GM23338 (cell line): ENCODE results near the gene SLC25A26. TPM values are rescaled to one million over a fixed set of nuclear protein-coding genes. Genes with fewer than 3 reads are reported as not detected.

Experiments
- ATAC-seq: fragments of 200-7000 bp; cut with Tn5 transposase; 3 replicates; pipeline ENCODE4 v1.9.1; 2020
- DNase-seq: peaks from one replicate; pipeline ENCODE4 v3.0.0-alpha.2; 2015; ENCODE audit warnings: low spot score
- H2AFZ ChIP-seq: fragments of 200-600 bp; sonication (generic); 2 replicates; pipeline ENCODE4 v1.8.0; 2016; ENCODE audit warnings: antibody characterized with exemption, mild to moderate bottlenecking, moderate library complexity
- H3F3A ChIP-seq: fragments of 200-600 bp; sonication (generic); replicated peaks from 2 replicates; pipeline ENCODE4 v1.8.0; 2017; ENCODE audit warnings: antibody characterized with exemption, mixed run types, low read depth
- H3K27ac ChIP-seq: fragments of 200-600 bp; sonication (generic); 2 replicates; pipeline ENCODE4 v1.6.1; 2016; ENCODE audit warnings: low read depth
- H3K27me3 ChIP-seq: fragments of 200-600 bp; sonication (generic); 2 replicates; pipeline ENCODE4 v1.8.0; 2016; ENCODE audit warnings: mild to moderate bottlenecking, mixed run types, moderate library complexity; ENCODE audit not compliant: insufficient read depth
- H3K36me3 ChIP-seq: fragments of 200-600 bp; sonication (generic); 2 replicates; pipeline ENCODE4 v1.8.0; 2016; ENCODE audit warnings: mild to moderate bottlenecking; ENCODE audit not compliant: insufficient read depth
- H3K4me1 ChIP-seq: fragments of 200-600 bp; sonication (generic); 2 replicates; pipeline ENCODE4 v1.8.0; 2016; ENCODE audit warnings: mild to moderate bottlenecking, moderate library complexity; ENCODE audit not compliant: insufficient read depth
- H3K4me2 ChIP-seq: fragments of 200-600 bp; sonication (generic); 2 replicates; pipeline ENCODE4 v1.7.1; 2017; ENCODE audit warnings: mixed run types
- H3K4me3 ChIP-seq: fragments of 200-600 bp; sonication (generic); 2 replicates; pipeline ENCODE4 v1.6.1; 2016; ENCODE audit warnings: mixed run types
- H3K79me2 ChIP-seq: fragments of 200-600 bp; sonication (generic); replicated peaks from 2 replicates; pipeline ENCODE4 v1.8.0; 2017; ENCODE audit warnings: mild to moderate bottlenecking; ENCODE audit not compliant: insufficient read depth
- H3K9me2 ChIP-seq: fragments of 200-600 bp; sonication (generic); 2 replicates; pipeline ENCODE4 v1.8.0; 2017; ENCODE audit not compliant: insufficient read depth
- H4K20me1 ChIP-seq: fragments of 200-600 bp; sonication (generic); replicated peaks from 2 replicates; pipeline ENCODE4 v1.8.0; 2017; ENCODE audit warnings: mild to moderate bottlenecking; ENCODE audit not compliant: insufficient read depth
- H3K27ac Mint-ChIP-seq: 2 replicates; pipeline ENCODE4 v1.8.0; 2020; ENCODE audit warnings: inconsistent platforms, mild to moderate bottlenecking, moderate library complexity, mixed read lengths
- H3K27me3 Mint-ChIP-seq: 3 replicates; pipeline ENCODE4 v1.8.0; 2022; ENCODE audit warnings: low read depth, mild to moderate bottlenecking, moderate library complexity, mixed read lengths, inconsistent platforms; ENCODE audit not compliant: insufficient read depth, poor library complexity
- H3K36me3 Mint-ChIP-seq: 3 replicates; pipeline ENCODE4 v1.8.0; 2021; ENCODE audit warnings: low read depth, mild to moderate bottlenecking, inconsistent platforms, moderate library complexity, mixed read lengths
- H3K4me1 Mint-ChIP-seq: 3 replicates; pipeline ENCODE4 v1.8.0; 2020; ENCODE audit warnings: mild to moderate bottlenecking, inconsistent platforms, mixed read lengths
- H3K4me3 Mint-ChIP-seq: 3 replicates; pipeline ENCODE4 v1.8.0; 2021; ENCODE audit warnings: moderate library complexity, mild to moderate bottlenecking, inconsistent platforms, mixed read lengths
- H3K9me3 Mint-ChIP-seq: 3 replicates; pipeline ENCODE4 v1.8.0; 2020; ENCODE audit warnings: moderate library complexity, mild to moderate bottlenecking, inconsistent platforms, mixed read lengths
- CREB1 ChIP-seq: fragments of 250-450 bp; sonication (Bioruptor Pico); IDR thresholded peaks from 2 replicates; pipeline ENCODE4 v1.5.0; 2020; ENCODE audit warnings: low read depth, mild to moderate bottlenecking, moderate library complexity
- CTCF ChIP-seq, 2 experiments: fragments of 200-600 bp in 1 of 2; sonication (generic) in 1 of 2; conservative IDR thresholded peaks; 2 replicates each; pipeline versions ENCODE4 v1.5.1 to v1.6.1; 2016 to 2017; ENCODE audit warnings: antibody characterized with exemption in 2 of 2, low read depth in 2 of 2, mild to moderate bottlenecking in 2 of 2, moderate library complexity in 1 of 2
- EZH2 ChIP-seq: fragments of 200-600 bp; sonication (generic); IDR thresholded peaks from one replicate; pipeline ENCODE4 v1.8.0; 2017; ENCODE audit warnings: antibody characterized with exemption, mild to moderate bottlenecking, low read depth; ENCODE audit not compliant: unreplicated experiment
- EZH2phosphoT487 ChIP-seq: fragments of 200-600 bp; sonication (generic); IDR thresholded peaks from one replicate; pipeline ENCODE4 v1.8.1; 2018; ENCODE audit warnings: antibody characterized with exemption; ENCODE audit not compliant: unreplicated experiment
- JUNB ChIP-seq: IDR thresholded peaks from one replicate; pipeline ENCODE4 v1.6.1; 2016; ENCODE audit warnings: antibody characterized with exemption; ENCODE audit not compliant: unreplicated experiment
- NANOG ChIP-seq: IDR thresholded peaks from 2 replicates; pipeline ENCODE4 v1.6.1; 2016; ENCODE audit warnings: antibody characterized with exemption, borderline replicate concordance
- POLR2AphosphoS5 ChIP-seq: IDR thresholded peaks from 2 replicates; pipeline ENCODE4 v1.6.1; 2016; ENCODE audit warnings: antibody characterized with exemption, low read depth
- REST ChIP-seq: IDR thresholded peaks from one replicate; pipeline ENCODE4 v1.6.1; 2018; ENCODE audit warnings: antibody characterized with exemption; ENCODE audit not compliant: unreplicated experiment
- STAT1 ChIP-seq: IDR thresholded peaks from one replicate; pipeline ENCODE4 v1.6.1; 2016; ENCODE audit warnings: antibody characterized with exemption; ENCODE audit not compliant: unreplicated experiment
- ZNF114 ChIP-seq: fragments of 250-450 bp; sonication (Bioruptor Pico); IDR thresholded peaks from 2 replicates; pipeline ENCODE4 v1.5.0; 2020; ENCODE audit warnings: mild to moderate bottlenecking, moderate library complexity
- ZNF331 ChIP-seq: fragments of 250-450 bp; sonication (Bioruptor Pico); IDR thresholded peaks from 2 replicates; pipeline ENCODE4 v1.5.0; 2020; ENCODE audit warnings: low read depth, mild to moderate bottlenecking, moderate library complexity
- ZNF462 ChIP-seq: fragments of 250-450 bp; sonication (Bioruptor Pico); IDR thresholded peaks from 2 replicates; pipeline ENCODE4 v1.5.0; 2020; ENCODE audit warnings: mild to moderate bottlenecking, moderate library complexity
- polyA plus RNA-seq: library from polyadenylated mRNA; unstranded; fragments of >200 nt; fragmentation: Nextera tagmentation; extraction: Ambion mirVana; gene quantifications from 2 replicates; pipeline ENCODE4 v1.2.1, GENCODE V29; 2016
- total RNA-seq: library from RNA; depleted of rRNA; stranded (reverse); fragments of >200 nt; shearing (Covaris generic); gene quantifications from 2 replicates; pipeline ENCODE4 v1.2.3, GENCODE V29; 2014

SLC25A26 gene
- total and polyA plus RNA-seq, 2 experiments from 2014 or later, result 24.8 to 40.2 TPM

GRCh38 chr3:66228707-66229106, 7.9 kb downstream of the SLC25A26 start:
- Mint-ChIP-seq H3K36me3 (peaks cover 6% of the 10 kb centered on the region; the same call in 2 of the 3 replicates), H3K9me3 (no peaks in the 10 kb centered on the region), H3K27me3 (peaks cover 2% of the 10 kb centered on the region), H3K4me1 (peaks cover 3% of the 10 kb centered on the region; the same call in 2 of the 3 replicates), H3K27ac (no peak overlapping the region), H3K4me3 (no peak overlapping the region)
- no peak for TF ChIP-seq ZNF331 (CRISPR knock-in tag)
- TF ChIP-seq EZH2, result no peak
- TF ChIP-seq POLR2AphosphoS5, result no peak
- TF ChIP-seq NANOG, result no peak
- no peak for TF ChIP-seq CREB1
- no peak for TF ChIP-seq STAT1
- TF ChIP-seq ZNF462 (CRISPR knock-in tag), result no peak
- no peak for TF ChIP-seq EZH2phosphoT487
- no peak for TF ChIP-seq CTCF (conservative IDR thresholded peaks at IDR 0.05; ENCODE audit: low read depth in 2 of 2)
- TF ChIP-seq REST, result no peak
- TF ChIP-seq JUNB, result no peak
- TF ChIP-seq ZNF114 (CRISPR knock-in tag), result no peak
- no peak for DNase-seq
- no peaks in the 10 kb centered on the region for H3K27me3 ChIP-seq
- H3K4me1 ChIP-seq, result no peaks in the 10 kb centered on the region
- peaks cover 5% of the 10 kb centered on the region; the same call in 1 of the 2 replicates for H4K20me1 ChIP-seq
- H3K36me3 ChIP-seq, result no peaks in the 10 kb centered on the region
- no peak overlapping the region for H2AFZ ChIP-seq
- H3K4me3 ChIP-seq, result no peak overlapping the region
- no peak overlapping the region for H3K4me2 ChIP-seq
- H3K9me2 ChIP-seq, result no peaks in the 10 kb centered on the region
- peaks cover 56% of the 10 kb centered on the region for H3K79me2 ChIP-seq
- H3F3A ChIP-seq, result no peaks in the 10 kb centered on the region
- no peak overlapping the region for H3K27ac ChIP-seq
- ATAC-seq, result no peak
